H1 (cell line): ENCODE data around the gene HS6ST3. TPM values are rescaled to one million over a fixed set of nuclear protein-coding genes. Genes with fewer than 3 reads are reported as not detected.

Experiments used
- CTCF ChIA-PET: fragments of 300-600 bp; sonication (Branson Sonifier 250); formaldehyde crosslinking; loops from one replicate; lab custom pipeline; 2021; ENCODE audit not compliant: partially characterized antibody; lab: Charles Lee
- POLR2A ChIA-PET: fragments of 300-600 bp; sonication (Branson Sonifier 250); formaldehyde crosslinking; loops from one replicate; lab custom pipeline; 2021; ENCODE audit warnings: inconsistent platforms; ENCODE audit not compliant: partially characterized antibody; lab: Charles Lee
- DNase-seq, 2 experiments: peaks; one replicate each; pipeline versions ENCODE4 v3.0.0 to v3.0.0-alpha.2; 2010 to 2022; ENCODE audit warnings: low spot score in 2 of 2, low read depth in 1 of 2, mixed read lengths in 1 of 2
- FAIRE-seq: peaks from 2 replicates; lab custom pipeline; 2011; peaks lifted over from hg19 to GRCh38; lab: Jason Lieb, UNC
- H2AFZ ChIP-seq: 2 replicates; pipeline ENCODE4 v1.8.1; 2012; ENCODE audit warnings: low read length, inconsistent platforms
- H2AK5ac ChIP-seq: 2 replicates; pipeline ENCODE4 v1.6.1; 2013; ENCODE audit warnings: low read depth, low read length
- H2BK120ac ChIP-seq: replicated peaks from 2 replicates; pipeline ENCODE3; 2013; ENCODE audit warnings: low read depth, low read length, inconsistent platforms
- H2BK12ac ChIP-seq: 2 replicates; pipeline ENCODE4 v1.6.1; 2013; ENCODE audit warnings: low read depth, low read length
- H2BK15ac ChIP-seq: 2 replicates; pipeline ENCODE4 v1.6.1; 2013; ENCODE audit warnings: low read length
- H2BK20ac ChIP-seq: 2 replicates; pipeline ENCODE4 v1.6.1; 2013; ENCODE audit warnings: low read length
- H2BK5ac ChIP-seq: 2 replicates; pipeline ENCODE4 v1.6.1; 2013; ENCODE audit warnings: low read depth, low read length
- H3K14ac ChIP-seq: 2 replicates; pipeline ENCODE4 v1.6.1; 2013; ENCODE audit warnings: inconsistent platforms; ENCODE audit not compliant: insufficient read length
- H3K18ac ChIP-seq: 2 replicates; pipeline ENCODE4 v1.6.1; 2013; ENCODE audit warnings: low read length; ENCODE audit errors: extremely low read depth
- H3K23ac ChIP-seq: 2 replicates; pipeline ENCODE4 v1.6.1; 2013; ENCODE audit warnings: inconsistent platforms; ENCODE audit not compliant: insufficient read length
- H3K23me2 ChIP-seq: 2 replicates; pipeline ENCODE4 v1.6.1; 2013; ENCODE audit warnings: low read depth, low read length
- H3K27ac ChIP-seq: 2 replicates; pipeline ENCODE4 v1.6.1; 2011; ENCODE audit warnings: low read depth, low read length, inconsistent platforms
- H3K27me3 ChIP-seq, 4 experiments: replicated peaks in 1 of 4; 1 replicate in 1 of 4; 2 replicates in 3 of 4; pipeline versions ENCODE4 v1.6.1 to v1.8.1; 2011 to 2013; ENCODE audit warnings: low read length in 3 of 4, mild to moderate bottlenecking in 3 of 4, inconsistent platforms in 2 of 4, mixed read lengths in 2 of 4, moderate library complexity in 1 of 4; ENCODE audit not compliant: control insufficient read depth in 3 of 4, insufficient read depth in 3 of 4; ENCODE audit errors: extremely low read depth in 1 of 4
- H3K36me3 ChIP-seq, 4 experiments: 2 replicates each; pipeline versions ENCODE4 v1.6.1 to v1.8.1; 2011 to 2013; ENCODE audit warnings: mild to moderate bottlenecking in 4 of 4, low read length in 3 of 4, moderate library complexity in 2 of 4, control low read depth in 1 of 4, inconsistent platforms in 1 of 4; ENCODE audit not compliant: insufficient read depth in 4 of 4, control insufficient read depth in 2 of 4
- H3K4ac ChIP-seq: replicated peaks from 2 replicates; pipeline ENCODE3; 2013; ENCODE audit warnings: low read length, low read depth, mixed read lengths, inconsistent platforms; ENCODE audit not compliant: insufficient read length
- H3K4me1 ChIP-seq, 4 experiments: replicated peaks in 1 of 4; 1 replicate in 1 of 4; 2 replicates in 3 of 4; pipeline versions ENCODE4 v1.6.1 to v1.8.1; 2011 to 2013; ENCODE audit warnings: low read length in 3 of 4, inconsistent platforms in 2 of 4, mixed read lengths in 1 of 4; ENCODE audit not compliant: insufficient read depth in 4 of 4, control insufficient read depth in 3 of 4
- H3K4me2 ChIP-seq, 2 experiments: 2 replicates each; pipeline versions ENCODE4 v1.6.1 to v1.8.1; 2011 to 2013; ENCODE audit warnings: low read depth in 2 of 2, low read length in 2 of 2, control low read depth in 1 of 2, inconsistent platforms in 1 of 2, mild to moderate bottlenecking in 1 of 2; ENCODE audit not compliant: insufficient read depth in 1 of 2
- H3K4me3 ChIP-seq, 4 experiments: fragments of 200-600, 300-600 bp in 1 of 4; sonication (generic), shearing (Covaris generic), sonication (Bioruptor Twin) in 1 of 4; 2 replicates each; pipeline versions ENCODE4 v1.5.1 to v1.8.1; 2011 to 2016; ENCODE audit warnings: low read length in 4 of 4, low read depth in 3 of 4, control low read depth in 2 of 4, inconsistent platforms in 2 of 4, mild to moderate bottlenecking in 2 of 4, mixed read lengths in 1 of 4, moderate library complexity in 1 of 4; ENCODE audit not compliant: insufficient read depth in 2 of 4; ENCODE audit errors: extremely low read depth in 1 of 4
- H3K56ac ChIP-seq: replicated peaks from 2 replicates; pipeline ENCODE3; 2013; ENCODE audit warnings: low read depth, mild to moderate bottlenecking, mixed read lengths, low read length, inconsistent platforms; ENCODE audit not compliant: insufficient read length
- H3K79me1 ChIP-seq: 2 replicates; pipeline ENCODE4 v1.6.1; 2013; ENCODE audit warnings: low read depth, low read length, control low read depth
- H3K79me2 ChIP-seq, 2 experiments: 2 replicates each; pipeline versions ENCODE4 v1.6.1 to v1.8.1; 2012 to 2013; ENCODE audit warnings: low read length in 2 of 2, mild to moderate bottlenecking in 2 of 2, inconsistent platforms in 1 of 2; ENCODE audit not compliant: insufficient read depth in 2 of 2, control insufficient read depth in 1 of 2
- H3K9ac ChIP-seq, 4 experiments: replicated peaks in 1 of 4; 1 replicate in 1 of 4; 2 replicates in 3 of 4; pipeline versions ENCODE4 v1.6.1 to v1.8.1; 2011 to 2013; ENCODE audit warnings: low read depth in 3 of 4, low read length in 3 of 4, control low read depth in 2 of 4, mild to moderate bottlenecking in 2 of 4, moderate library complexity in 2 of 4, inconsistent platforms in 1 of 4; ENCODE audit errors: extremely low read depth in 1 of 4
- H3K9me3 ChIP-seq, 2 experiments: 2 replicates each; pipeline versions ENCODE4 v1.6.1 to v1.8.1; 2012 to 2013; ENCODE audit warnings: mild to moderate bottlenecking in 2 of 2, moderate library complexity in 2 of 2, control low read depth in 1 of 2, inconsistent platforms in 1 of 2, low read depth in 1 of 2, low read length in 1 of 2, mixed read lengths in 1 of 2; ENCODE audit not compliant: insufficient read depth in 2 of 2
- H4K20me1 ChIP-seq, 2 experiments: replicated peaks in 1 of 2; 2 replicates each; pipeline versions ENCODE3 to v1.8.1; 2011 to 2013; ENCODE audit warnings: inconsistent platforms in 2 of 2, low read length in 2 of 2, mild to moderate bottlenecking in 1 of 2; ENCODE audit not compliant: insufficient read depth in 2 of 2, control insufficient read depth in 1 of 2
- H4K5ac ChIP-seq: 2 replicates; pipeline ENCODE4 v1.6.1; 2013; ENCODE audit warnings: low read length, low read depth, mixed read lengths, inconsistent platforms; ENCODE audit not compliant: insufficient read length
- H4K8ac ChIP-seq: 2 replicates; pipeline ENCODE4 v1.8.0; 2013; ENCODE audit warnings: mild to moderate bottlenecking, moderate library complexity, low read length, inconsistent platforms; ENCODE audit not compliant: insufficient read depth; ENCODE audit errors: extremely low read depth
- H4K91ac ChIP-seq: replicated peaks from 2 replicates; pipeline ENCODE3; 2013; ENCODE audit warnings: low read length, mixed read lengths, inconsistent platforms; ENCODE audit not compliant: insufficient read length
- ASH2L ChIP-seq: fragments of 200-600, 300-600 bp; sonication (generic); IDR thresholded peaks from one replicate; pipeline ENCODE4 v1.7.1; 2017; ENCODE audit warnings: low read length
- ATF3 ChIP-seq: IDR thresholded peaks from 2 replicates; pipeline ENCODE4 v1.6.1; 2011; ENCODE audit warnings: low read depth, mild to moderate bottlenecking, low read length; ENCODE audit not compliant: insufficient read depth
- CHD1 ChIP-seq: IDR thresholded peaks from 2 replicates; pipeline ENCODE4 v1.6.1; 2012; ENCODE audit warnings: low read depth, low read length, improper control_type of control experiment
- EP300 ChIP-seq, 2 experiments: IDR thresholded peaks; 1 replicate in 1 of 2; 2 replicates in 1 of 2; pipeline ENCODE4 v1.6.1; 2011 to 2012; ENCODE audit warnings: low read depth in 2 of 2, low read length in 2 of 2, mild to moderate bottlenecking in 2 of 2, borderline replicate concordance in 1 of 2, inconsistent platforms in 1 of 2, moderate library complexity in 1 of 2
- GABPA ChIP-seq: IDR thresholded peaks from 2 replicates; pipeline ENCODE4 v1.6.1; 2011; ENCODE audit warnings: mild to moderate bottlenecking, low read length, moderate library complexity, borderline replicate concordance; ENCODE audit not compliant: insufficient read depth
- JUN ChIP-seq: IDR thresholded peaks from 2 replicates; pipeline ENCODE4 v1.6.1; 2011; ENCODE audit warnings: low read depth, mild to moderate bottlenecking, improper control_type of control experiment, low read length
- RAD21 ChIP-seq, 2 experiments: IDR thresholded peaks in 1 of 2; conservative IDR thresholded peaks in 1 of 2; 2 replicates each; pipeline ENCODE4 v1.6.1; 2011; ENCODE audit warnings: low read depth in 2 of 2, low read length in 2 of 2, improper control_type of control experiment in 1 of 2, inconsistent platforms in 1 of 2, mild to moderate bottlenecking in 1 of 2, moderate library complexity in 1 of 2
- RFX5 ChIP-seq: IDR thresholded peaks from 2 replicates; pipeline ENCODE4 v1.6.1; 2011; ENCODE audit warnings: low read depth, low read length, improper control_type of control experiment, borderline replicate concordance
- RNF2 ChIP-seq: fragments of 200-900, 300-1000 bp; sonication (generic); IDR thresholded peaks from 2 replicates; pipeline ENCODE4 v1.7.1; 2016; ENCODE audit warnings: borderline replicate concordance, low read depth, mild to moderate bottlenecking, antibody characterized with exemption, low read length; ENCODE audit not compliant: poor library complexity, severe bottlenecking; ENCODE audit errors: missing control alignments
- RXRA ChIP-seq: IDR thresholded peaks from 2 replicates; pipeline ENCODE4 v1.6.1; 2011; ENCODE audit warnings: low read depth, mild to moderate bottlenecking, low read length, moderate library complexity; ENCODE audit not compliant: insufficient read depth
- SRF ChIP-seq: IDR thresholded peaks from 2 replicates; pipeline ENCODE4 v1.6.1; 2011; ENCODE audit warnings: mild to moderate bottlenecking, low read depth, low read length, moderate library complexity
- WGBS, 2 experiments: shearing (Covaris generic) in 1 of 2; methylation state at CpG; one replicate each; pipeline versions ENCODE4 v1.1.6 to v1.1.7; 2013 to 2015; ENCODE audit warnings: low lambda C conversion rate in 2 of 2, mixed read lengths in 2 of 2, inconsistent platforms in 1 of 2, low coverage in 1 of 2, missing lambda C conversion rate in 1 of 2; ENCODE audit not compliant: insufficient replicate concordance in 2 of 2, insufficient coverage in 1 of 2, insufficient read length in 1 of 2; ENCODE audit errors: extremely low coverage in 1 of 2, missing lambda C conversion rate in 1 of 2; 5-methylcytosine and 5-hydroxymethylcytosine counted together
- polyA plus RNA-seq, 7 experiments: library from polyadenylated mRNA; depleted of rRNA in 3 of 7; stranded (reverse) in 5 of 7; unstranded in 2 of 7; fragments of >200 nt in 5 of 7; fragments of 200-250 nt in 2 of 7; gene quantifications; 1 replicate in 5 of 7; 2 replicates in 1 of 7; 4 replicates in 1 of 7; pipeline versions ENCODE4 v1.2.1 to v1.2.3, GENCODE V29; 2011 to 2013; ENCODE audit warnings: missing spikeins in 2 of 7, mixed read lengths in 2 of 7
- total RNA-seq: library from RNA; stranded (reverse); fragmentation: NEBNext Ultra II Directional; extraction: Animal tissue kit (Norgen Biotek cat#: 25700); gene quantifications from 2 replicates; pipeline ENCODE4 v1.2.1, GENCODE V29; 2021
- TF ChIP-seq, protein P1 (sequence below): IDR thresholded peaks from 2 replicates; pipeline ENCODE4 v1.6.1; 2011; ENCODE audit warnings: low read length, improper control_type of control experiment

The HS6ST3 gene
- total and polyA plus RNA-seq, 2 of the 8 experiments (the other 6 are each of a cell fraction or from before 2014, with no cell fraction given), result 0.45 to 1.2 TPM

DNA sequence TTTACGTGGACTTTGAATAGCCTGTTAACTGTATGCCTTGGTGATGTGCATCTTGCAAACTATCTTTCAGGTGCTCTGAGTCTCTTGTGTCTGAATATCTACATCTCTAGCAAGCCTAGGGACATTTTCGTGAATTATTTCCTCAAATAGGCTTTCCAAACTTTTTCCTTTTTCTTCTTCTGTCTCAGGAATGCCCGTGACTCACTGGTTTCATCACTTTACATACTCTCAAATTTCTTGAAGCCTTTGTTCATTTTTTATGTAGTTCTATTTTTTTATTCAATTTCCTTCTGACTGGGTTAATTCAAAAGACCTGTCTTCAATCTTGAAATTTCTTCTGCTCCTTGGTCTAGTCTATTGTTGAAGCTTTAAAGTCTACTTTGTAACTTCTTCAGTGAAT, 572.1 kb downstream of the HS6ST3 start:
- Histone ChIP-seq H3K4ac (no peak overlapping the region), H2BK5ac (no peak overlapping the region), H3K79me1 (no peaks in the 10 kb centered on the region), H4K20me1 (no peaks in the 10 kb centered on the region), H2AFZ (no peak overlapping the region), H3K18ac (no peak overlapping the region), H3K9ac (no peak overlapping the region), H2BK120ac (no peak overlapping the region), H2BK20ac (no peak overlapping the region), H3K79me2 (no peaks in the 10 kb centered on the region), H2BK15ac (no peak overlapping the region), H2AK5ac (no peak overlapping the region), H3K14ac (no peak overlapping the region), H2BK12ac (no peak overlapping the region), H3K27ac (no peak overlapping the region), H3K36me3 (no peaks in the 10 kb centered on the region), H3K23me2 (no peaks in the 10 kb centered on the region), H3K4me3 (no peak overlapping the region), H3K4me1 (no peaks in the 10 kb centered on the region), H3K23ac (no peak overlapping the region), H3K56ac (no peak overlapping the region), H3K9me3 (no peaks in the 10 kb centered on the region), H4K8ac (no peak overlapping the region), H4K91ac (no peak overlapping the region), H4K5ac (no peak overlapping the region), H3K27me3 (no peaks in the 10 kb centered on the region), H3K4me2 (no peak overlapping the region)
- ChIA-PET POLR2A (no interaction called here), CTCF (interaction anchor here (1.1 kb wide), 1 partner anchor 156 kb away, joined by 3 read pairs; no protein-coding TSS in a partner anchor)
- no peak for DNase-seq
- no peak for FAIRE-seq
- 85% methylated on average over 3 of the region's 3 CpGs; no CpG with 5 or more reads in 1 of the 2 experiments for WGBS, 2 experiments
- TF ChIP-seq RNF2 (no peak), SRF (no peak), CHD1 (no peak), EP300 (IDR thresholded peaks at IDR 0.05; ENCODE audit: borderline replicate concordance in 1 of 2, low read depth in 2 of 2, low read length in 2 of 2) (no peak), RAD21 (IDR thresholded peaks at IDR 0.05 in 1 of 2, conservative IDR thresholded peaks at IDR 0.05 in 1 of 2; ENCODE audit: low read depth in 2 of 2, low read length in 2 of 2) (no peak), ATF3 (no peak), RFX5 (no peak), ASH2L (no peak), RXRA (no peak), JUN (no peak), GABPA (no peak)
- TF ChIP-seq, protein P1, sequence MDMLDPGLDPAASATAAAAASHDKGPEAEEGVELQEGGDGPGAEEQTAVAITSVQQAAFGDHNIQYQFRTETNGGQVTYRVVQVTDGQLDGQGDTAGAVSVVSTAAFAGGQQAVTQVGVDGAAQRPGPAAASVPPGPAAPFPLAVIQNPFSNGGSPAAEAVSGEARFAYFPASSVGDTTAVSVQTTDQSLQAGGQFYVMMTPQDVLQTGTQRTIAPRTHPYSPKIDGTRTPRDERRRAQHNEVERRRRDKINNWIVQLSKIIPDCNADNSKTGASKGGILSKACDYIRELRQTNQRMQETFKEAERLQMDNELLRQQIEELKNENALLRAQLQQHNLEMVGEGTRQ, result no peak
